Measurements from ENCODE around the gene GPLD1.
"Not testable (repeated sequence)": the region's sequence is repeated elsewhere in the genome, so short reads cannot be mapped to it uniquely, and the experiment has no call there.

Gene GPLD1

GRCh38 chr6:24454452-24454851 is 34.9 kb downstream of the GPLD1 start:
- DNase-seq (ENCODE audit: low read depth in 2 of 2): no peak

- DNase-seq (ENCODE audit: low read depth in 2 of 2): no peak
Observed at GRCh38 chr6:24453921-24454320, 35.5 kb downstream of the GPLD1 start.

DNA sequence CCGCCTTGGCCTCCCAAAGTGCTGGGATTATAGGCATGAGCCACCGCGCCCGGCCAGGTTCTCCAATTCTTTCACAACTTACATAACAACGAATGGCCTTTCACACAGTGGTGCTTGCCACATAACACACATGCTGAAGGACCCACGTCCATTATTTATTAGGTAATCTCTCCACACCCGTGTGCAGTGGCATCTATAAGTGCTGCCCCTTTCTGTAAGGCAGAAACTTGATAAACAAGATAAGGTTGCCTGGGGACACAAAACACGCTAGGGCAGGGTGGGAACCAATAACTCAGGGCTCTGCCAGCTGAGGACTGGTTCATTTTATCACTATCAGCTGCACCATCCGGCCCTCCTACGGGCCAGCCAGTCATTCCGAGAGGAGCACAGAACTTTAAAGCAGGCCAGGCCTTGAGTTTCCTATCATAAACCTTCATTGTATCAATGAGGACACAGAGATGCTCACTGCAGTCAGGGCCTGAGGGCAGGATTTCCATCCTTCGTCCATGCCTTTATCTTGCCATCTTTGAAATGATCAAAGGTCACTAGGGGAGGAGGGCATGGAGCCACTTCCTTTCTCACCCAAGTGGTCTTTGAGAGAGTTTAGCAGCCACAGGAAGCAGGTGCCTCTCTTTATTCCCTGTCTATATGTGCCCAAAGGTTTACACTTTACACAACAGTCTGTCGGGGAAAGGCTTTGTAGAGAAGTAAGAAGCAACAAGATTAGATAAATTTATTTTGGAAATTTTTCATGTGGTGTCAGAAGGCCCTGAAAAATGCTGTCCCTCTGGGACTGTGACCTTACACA is 37.6 kb downstream of the GPLD1 start:
- DNase-seq (ENCODE audit: low read depth in 2 of 2): no peak

DNA sequence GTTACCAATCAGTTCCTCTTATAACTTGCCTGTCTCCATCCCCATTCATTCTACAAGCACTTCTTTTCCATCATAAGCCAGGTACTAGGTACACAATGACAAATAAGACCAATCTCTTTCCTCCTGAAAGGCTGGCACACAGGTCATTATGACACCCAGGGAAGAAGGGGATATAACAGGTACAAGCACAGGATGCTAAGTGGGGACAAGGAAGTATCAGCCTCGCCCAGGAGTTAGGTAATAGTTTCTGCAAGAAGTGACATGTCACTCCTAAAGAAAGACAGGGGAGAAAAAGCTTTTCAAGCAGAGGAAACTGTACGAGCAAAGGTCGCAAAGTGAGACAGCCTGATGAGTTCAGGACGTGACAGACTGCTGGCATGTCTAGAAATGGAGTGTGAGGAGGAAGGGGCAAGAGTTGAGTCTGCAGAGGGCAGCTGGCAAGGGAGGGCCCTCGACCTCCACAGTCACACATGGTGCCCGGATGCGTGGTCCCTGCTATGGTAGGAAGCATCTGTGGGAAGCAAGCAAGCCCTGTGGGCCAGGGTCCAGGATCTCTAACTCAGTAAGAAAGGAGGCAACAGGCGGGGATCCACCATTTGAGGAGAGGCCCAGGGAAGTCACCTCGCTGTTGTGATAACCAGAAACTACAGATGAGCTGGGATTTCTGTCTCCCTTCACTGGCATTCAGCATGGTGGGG is 40.4 kb downstream of the GPLD1 start:
- no peak for DNase-seq (ENCODE audit: low read depth in 2 of 2)

DNA sequence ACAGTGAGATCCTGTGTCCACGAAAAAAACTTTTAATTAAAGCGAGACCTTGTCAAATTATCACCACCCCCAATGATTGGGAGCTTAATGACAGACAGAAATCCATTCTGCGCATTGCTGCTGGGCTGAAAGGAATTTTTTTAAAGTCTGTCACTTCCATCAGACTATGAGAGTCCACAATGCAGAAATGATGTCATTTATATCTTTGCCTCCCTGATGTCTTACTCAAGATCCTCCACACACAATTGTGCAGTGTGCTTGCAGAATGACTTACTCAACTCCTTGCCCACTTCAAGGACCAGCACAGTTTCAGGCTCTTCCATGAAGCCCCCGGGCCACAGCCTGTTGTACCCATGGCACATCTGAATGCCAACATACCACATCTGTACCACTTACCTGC is 41.0 kb downstream of the GPLD1 start:
- DNase-seq (ENCODE audit: low read depth in 2 of 2): no peak

DNA sequence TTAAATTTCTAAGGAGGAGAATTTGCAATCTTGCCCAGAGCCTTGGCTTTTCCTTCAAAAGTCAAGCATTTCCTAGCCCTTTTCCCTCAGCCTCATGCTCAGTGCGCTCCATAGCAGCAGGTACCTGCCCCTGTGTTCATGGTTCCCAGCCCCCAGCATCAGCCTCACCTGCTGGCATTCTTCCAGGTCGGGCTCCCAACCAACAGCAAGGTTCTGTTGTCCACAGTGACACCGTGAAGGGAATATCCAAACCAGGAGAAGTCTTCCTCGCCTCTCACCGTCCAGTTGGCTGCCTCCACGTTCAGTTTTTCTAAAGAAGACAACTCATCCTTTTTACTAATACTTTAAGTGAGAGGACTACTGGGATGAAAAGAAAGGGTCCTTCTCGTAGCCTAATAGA is 42.7 kb downstream of the GPLD1 start:
- no peak for DNase-seq (ENCODE audit: low read depth in 2 of 2)

DNA sequence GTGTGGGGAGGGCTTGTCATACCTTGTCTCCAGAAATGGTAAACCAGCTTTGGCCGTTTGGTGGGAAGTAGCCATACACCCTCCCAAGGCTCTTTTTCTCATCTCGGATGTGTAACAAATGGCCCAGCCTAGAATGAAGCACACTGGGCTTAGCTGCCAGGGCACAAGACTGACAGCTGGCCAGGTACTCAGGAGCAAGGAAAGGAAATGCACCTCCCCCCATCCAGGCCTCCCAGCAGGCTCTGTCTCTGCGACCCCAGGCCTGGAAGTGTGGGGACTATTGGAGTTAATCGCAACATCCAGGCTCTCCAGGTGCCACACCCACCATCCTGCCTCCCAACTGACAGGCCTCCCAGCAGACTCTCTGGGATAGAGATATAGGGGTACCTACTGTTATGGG is 43.7 kb downstream of the GPLD1 start:
- no peak for DNase-seq (ENCODE audit: low read depth in 2 of 2)

DNA sequence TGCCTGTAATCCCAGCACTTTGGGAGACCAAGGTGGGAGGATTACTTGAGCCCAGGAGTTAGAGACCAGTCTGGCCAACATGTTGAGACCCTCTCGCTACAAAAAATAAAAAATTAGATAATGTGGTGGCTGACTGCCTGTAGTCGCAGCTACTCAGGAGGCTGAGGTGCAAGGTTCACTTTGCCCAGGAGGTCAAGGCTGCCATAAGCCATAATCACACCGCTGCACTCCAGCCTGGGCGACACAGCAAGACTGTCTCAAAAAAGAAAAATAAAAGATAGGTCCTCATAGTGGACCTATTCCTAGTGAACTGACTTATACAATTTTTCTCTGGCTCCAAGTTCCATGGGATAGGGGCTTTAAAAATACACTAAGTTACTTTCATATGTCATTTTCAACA is 44.8 kb downstream of the GPLD1 start:
- DNase-seq (ENCODE audit: low read depth in 2 of 2): no peak

GRCh38 chr6:24441599-24441904 is 47.8 kb downstream of the GPLD1 start:
- DNase-seq (ENCODE audit: low read depth in 2 of 2): no peak

DNA sequence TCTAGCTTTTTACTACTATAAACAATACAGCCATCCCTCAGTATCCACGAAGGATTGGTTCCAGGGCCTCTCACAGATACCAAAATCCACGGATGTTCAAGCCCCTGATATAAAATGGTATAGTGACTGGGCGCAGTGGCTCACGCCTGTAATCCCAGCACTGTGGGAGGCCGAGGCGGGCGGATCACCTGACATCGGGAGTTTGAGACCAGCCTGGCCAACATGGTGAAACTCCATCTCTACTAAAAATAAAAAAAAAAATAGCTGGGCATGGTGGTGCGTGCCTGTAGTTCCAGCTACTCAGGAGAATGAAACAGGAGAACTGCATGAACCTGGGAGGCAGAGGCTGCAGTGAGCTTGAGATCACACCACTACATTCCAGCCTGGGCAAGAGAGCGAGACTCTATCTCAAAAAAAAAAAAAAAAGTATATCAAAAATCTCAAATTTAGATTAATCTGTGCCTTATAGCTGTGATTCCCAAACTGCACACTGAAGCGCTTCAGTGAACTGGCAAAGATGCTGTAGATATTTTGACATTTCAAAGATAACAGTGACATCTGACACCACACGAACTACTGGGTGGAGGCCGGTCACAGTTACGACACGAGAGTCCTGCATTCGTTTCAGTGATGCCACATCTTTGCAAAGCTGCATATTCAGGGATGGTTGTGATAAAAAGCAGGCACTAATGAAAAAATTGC is 48.3 kb downstream of the GPLD1 start:
- DNase-seq (ENCODE audit: low read depth in 2 of 2): no peak

GRCh38 chr6:24439858-24440539 is 49.4 kb downstream of the GPLD1 start:
- DNase-seq (ENCODE audit: low read depth in 2 of 2): no peak

DNA sequence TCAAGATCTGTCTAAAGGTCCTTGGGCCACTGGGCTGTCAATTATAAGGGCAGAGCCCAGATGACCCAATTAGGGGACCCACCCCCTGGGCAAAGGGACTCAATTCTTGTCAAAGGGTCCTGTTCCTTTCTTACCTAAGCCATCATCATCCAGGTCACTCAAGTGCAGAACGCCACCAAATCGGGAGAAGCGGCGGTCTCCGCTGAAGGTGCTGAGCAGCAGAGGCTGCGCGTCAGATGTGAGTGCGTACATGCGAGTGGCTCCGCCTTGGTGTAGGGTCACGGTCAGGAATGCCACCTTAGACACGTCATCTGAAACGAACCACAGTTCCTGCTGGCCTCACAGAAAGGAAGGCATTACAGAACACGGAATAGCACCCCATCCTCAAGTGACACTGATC is 52.4 kb downstream of the GPLD1 start:
- DNase-seq (ENCODE audit: low read depth in 2 of 2): no peak

GRCh38 chr6:24432611-24433010 is 56.8 kb downstream of the GPLD1 start:
- DNase-seq (ENCODE audit: low read depth in 2 of 2): no peak

GRCh38 chr6:24431045-24431451 is 58.3 kb downstream of the GPLD1 start:
- no peak for DNase-seq (ENCODE audit: low read depth in 2 of 2)

DNA sequence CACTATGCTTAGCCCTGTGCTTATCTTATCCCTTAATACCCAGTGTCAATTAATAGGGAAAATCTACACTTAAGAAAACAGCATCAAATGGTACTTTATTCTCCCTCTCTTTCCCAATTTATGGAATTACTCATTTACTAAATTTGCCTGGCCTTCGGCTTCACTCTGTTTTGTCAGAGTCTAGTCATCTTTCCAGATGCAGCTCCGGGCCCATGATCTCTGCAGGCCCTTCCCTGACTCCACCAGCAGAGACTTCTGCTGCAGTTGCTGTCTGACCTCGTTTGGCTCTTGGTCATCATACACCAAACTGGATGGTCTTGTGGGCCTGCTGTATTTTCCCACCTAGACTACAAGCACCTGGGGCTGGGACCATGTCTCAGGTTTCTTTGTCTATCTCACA is 59.3 kb downstream of the GPLD1 start:
- DNase-seq (ENCODE audit: low read depth in 2 of 2): no peak

GRCh38 chr6:24429146-24429545 is 60.2 kb downstream of the GPLD1 start:
- DNase-seq (ENCODE audit: low read depth in 2 of 2): no peak

GRCh38 chr6:24428615-24429014 is 60.8 kb downstream of the GPLD1 start:
- no peak for DNase-seq (ENCODE audit: low read depth in 2 of 2)

DNA sequence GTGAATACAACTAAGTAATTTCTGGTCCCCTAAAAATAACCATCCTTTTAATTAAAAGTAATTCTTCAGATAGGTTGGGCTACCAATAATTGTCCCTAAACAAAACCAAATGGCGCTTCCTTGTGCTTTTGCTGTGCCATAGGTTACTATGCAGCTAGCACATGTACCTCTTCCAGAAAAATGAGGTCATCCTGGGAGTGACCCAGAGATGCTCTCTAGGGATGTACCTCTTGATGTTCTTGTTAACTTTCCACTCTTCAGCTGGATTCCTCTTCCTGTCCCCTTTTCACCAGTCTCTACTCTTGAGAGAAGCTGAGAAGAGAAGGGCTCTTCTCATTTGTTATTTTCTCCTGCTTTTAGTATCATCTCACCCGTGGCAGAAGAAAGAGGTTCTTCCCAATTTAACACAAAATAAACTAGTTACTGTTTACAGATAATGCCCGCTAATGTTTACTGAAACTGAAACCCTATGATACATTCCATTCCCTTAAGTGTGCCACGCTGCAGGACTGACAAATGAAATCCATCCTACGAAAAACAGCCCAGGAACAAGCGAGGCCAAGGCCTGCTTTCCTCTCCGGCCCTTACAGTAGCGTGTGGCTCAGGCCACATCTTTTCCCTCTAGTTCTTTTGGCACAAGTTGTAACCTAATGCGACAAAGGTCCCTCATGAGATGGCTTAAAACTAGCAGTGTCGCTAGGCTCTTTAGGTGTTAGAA is 62.5 kb downstream of the GPLD1 start:
- DNase-seq (ENCODE audit: low read depth in 2 of 2): no peak

DNA sequence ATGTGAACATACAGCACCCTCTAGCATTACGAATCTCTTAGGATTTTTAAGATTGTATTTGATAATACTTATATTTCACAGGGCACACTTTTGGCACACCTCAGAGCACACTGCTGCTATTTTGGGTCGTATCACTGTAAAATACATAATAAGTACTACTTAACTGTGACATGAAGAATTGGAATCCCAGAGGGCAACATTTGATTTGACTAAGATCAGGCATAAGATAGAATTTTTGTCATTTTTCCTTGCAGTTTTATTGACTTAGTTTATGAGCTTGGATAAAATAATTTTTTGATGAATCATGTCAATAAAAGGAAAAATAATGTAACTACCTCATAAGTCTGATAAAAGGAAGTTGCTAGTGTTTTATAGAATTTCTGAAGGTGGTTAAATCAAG is 64.3 kb downstream of the GPLD1 start:
- DNase-seq (ENCODE audit: low read depth in 2 of 2): no peak

DNA sequence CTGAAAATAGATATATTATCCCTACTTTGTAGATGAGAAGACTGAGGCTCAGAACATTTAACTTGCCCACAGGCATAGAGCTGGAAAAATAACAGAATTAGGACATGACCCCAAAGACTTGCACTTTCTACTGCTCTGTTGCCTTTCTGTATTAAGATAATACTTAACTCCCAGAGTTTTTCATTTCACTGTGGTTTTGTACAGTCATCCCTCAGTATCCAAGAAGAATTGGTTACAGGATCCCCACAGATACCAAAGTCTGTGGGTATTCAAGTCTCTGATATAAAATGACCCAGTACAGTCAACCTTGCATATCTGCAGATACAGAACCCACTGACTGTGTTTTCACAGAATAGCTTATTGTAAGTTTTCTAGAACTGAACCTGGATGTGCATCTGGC is 69.9 kb downstream of the GPLD1 start:
- DNase-seq (ENCODE audit: low read depth in 2 of 2): no peak

GRCh38 chr6:24415753-24416152 is 73.6 kb downstream of the GPLD1 start:
- no peak for DNase-seq (ENCODE audit: low read depth in 2 of 2)

GRCh38 chr6:24414531-24414930 is 74.8 kb downstream of the GPLD1 start:
- not testable (repeated sequence) for DNase-seq (ENCODE audit: low read depth in 2 of 2)
